ENCODE measurements around the gene ADGRL2.

The ADGRL2 gene

GRCh38 chr1:82030830-82031229 lies 230.1 kb downstream of the ADGRL2 start:
- TF ChIP-seq CTCF (IDR thresholded peaks at IDR 0.05; ENCODE audit: insufficient read depth, low read length, poor library complexity, severe bottlenecking) = no peak
- no peak for TF ChIP-seq EZH2phosphoT487 (conservative IDR thresholded peaks at IDR 0.05; ENCODE audit: low read length)
- Histone ChIP-seq H3K9me2 (replicated peaks; ENCODE audit: insufficient read depth, low read length) (no peaks in the 10 kb centered on the region), H3K27ac (ENCODE audit: low read depth, low read length) (no peak overlapping the region), H3K27me3 (ENCODE audit: low read length) (no peaks in the 10 kb centered on the region), H3K9me3 (ENCODE audit: insufficient read depth, low read length) (no peaks in the 10 kb centered on the region), H3K36me3 (ENCODE audit: low read length) (no peaks in the 10 kb centered on the region), H3K4me3 (ENCODE audit: insufficient read depth, low read length, poor library complexity, severe bottlenecking) (no peak overlapping the region), H3K4me2 (ENCODE audit: low read depth, low read length, poor library complexity, severe bottlenecking) (no peak overlapping the region), H2AFZ (ENCODE audit: low read depth, low read length, severe bottlenecking) (no peak overlapping the region), H3F3A (ENCODE audit: insufficient read depth) (no peaks in the 10 kb centered on the region), H3K9ac (ENCODE audit: low read length) (no peak overlapping the region), H4K20me1 (ENCODE audit: low read depth, low read length) (no peaks in the 10 kb centered on the region), H3K79me2 (ENCODE audit: insufficient read depth, low read length) (no peaks in the 10 kb centered on the region)

GRCh38 chr1:82032068-82032467 lies 231.3 kb downstream of the ADGRL2 start:
- Histone ChIP-seq H3K4me3 (ENCODE audit: insufficient read depth, low read length, poor library complexity, severe bottlenecking) (no peak overlapping the region), H3K79me2 (ENCODE audit: insufficient read depth, low read length) (no peaks in the 10 kb centered on the region), H3K9me2 (replicated peaks; ENCODE audit: insufficient read depth, low read length) (no peaks in the 10 kb centered on the region), H3K27ac (ENCODE audit: low read depth, low read length) (no peak overlapping the region), H3F3A (ENCODE audit: insufficient read depth) (no peaks in the 10 kb centered on the region), H3K9ac (ENCODE audit: low read length) (no peak overlapping the region), H3K27me3 (ENCODE audit: low read length) (no peaks in the 10 kb centered on the region), H4K20me1 (ENCODE audit: low read depth, low read length) (no peaks in the 10 kb centered on the region), H3K4me2 (ENCODE audit: low read depth, low read length, poor library complexity, severe bottlenecking) (no peak overlapping the region), H3K9me3 (ENCODE audit: insufficient read depth, low read length) (no peaks in the 10 kb centered on the region), H3K36me3 (ENCODE audit: low read length) (no peaks in the 10 kb centered on the region), H2AFZ (ENCODE audit: low read depth, low read length, severe bottlenecking) (no peak overlapping the region)
- TF ChIP-seq CTCF (IDR thresholded peaks at IDR 0.05; ENCODE audit: insufficient read depth, low read length, poor library complexity, severe bottlenecking) = no peak
- no peak for TF ChIP-seq EZH2phosphoT487 (conservative IDR thresholded peaks at IDR 0.05; ENCODE audit: low read length)

GRCh38 chr1:82034812-82035211 lies 234.1 kb downstream of the ADGRL2 start:
- no peaks in the 10 kb centered on the region for H4K20me1 ChIP-seq (ENCODE audit: low read depth, low read length)
- no peak overlapping the region for H3K27ac ChIP-seq (ENCODE audit: low read depth, low read length)

More at GRCh38 chr1:82034812-82035211, 234.1 kb downstream of the ADGRL2 start:
- no peaks in the 10 kb centered on the region for H3K27me3 ChIP-seq (ENCODE audit: low read length)
- H3K4me2 ChIP-seq (ENCODE audit: low read depth, low read length, poor library complexity, severe bottlenecking) = no peak overlapping the region
- H3K9ac ChIP-seq (ENCODE audit: low read length) = no peak overlapping the region
- no peaks in the 10 kb centered on the region for H3K9me3 ChIP-seq (ENCODE audit: insufficient read depth, low read length)
- no peaks in the 10 kb centered on the region for H3F3A ChIP-seq (ENCODE audit: insufficient read depth)
- H3K9me2 ChIP-seq (replicated peaks; ENCODE audit: insufficient read depth, low read length) = no peaks in the 10 kb centered on the region
- TF ChIP-seq EZH2phosphoT487 (conservative IDR thresholded peaks at IDR 0.05; ENCODE audit: low read length) = no peak
- TF ChIP-seq CTCF (IDR thresholded peaks at IDR 0.05; ENCODE audit: insufficient read depth, low read length, poor library complexity, severe bottlenecking) = no peak
- no peak overlapping the region for H2AFZ ChIP-seq (ENCODE audit: low read depth, low read length, severe bottlenecking)
- no peaks in the 10 kb centered on the region for H3K79me2 ChIP-seq (ENCODE audit: insufficient read depth, low read length)
- H3K4me3 ChIP-seq (ENCODE audit: insufficient read depth, low read length, poor library complexity, severe bottlenecking) = no peak overlapping the region
- no peaks in the 10 kb centered on the region for H3K36me3 ChIP-seq (ENCODE audit: low read length)
